Activated naive CD8-positive, alpha-beta T cell (primary cell): Measurements from ENCODE around the gene AHRR.
A peak's percentile ranks its signal among the peaks of the same experiment; 100 is the strongest.
"Not testable (repeated sequence)": the region's sequence is repeated elsewhere in the genome, so short reads cannot be mapped to it uniquely, and the experiment has no call there.

ENCODE experiments used
- H3K27ac Mint-ChIP-seq: one replicate; pipeline ENCODE4 v1.8.0; 2021; ENCODE audit warnings: mixed read lengths
- H3K27me3 Mint-ChIP-seq: one replicate; pipeline ENCODE4 v1.8.0; 2021; ENCODE audit warnings: mixed read lengths
- H3K36me3 Mint-ChIP-seq: one replicate; pipeline ENCODE4 v1.8.0; 2021; ENCODE audit warnings: mixed read lengths
- H3K4me1 Mint-ChIP-seq: one replicate; pipeline ENCODE4 v1.8.0; 2021; ENCODE audit warnings: low read depth, mixed read lengths
- H3K4me3 Mint-ChIP-seq: one replicate; pipeline ENCODE4 v1.8.0; 2021; ENCODE audit warnings: mild to moderate bottlenecking, mixed read lengths
- H3K9me3 Mint-ChIP-seq: one replicate; pipeline ENCODE4 v1.8.0; 2021; ENCODE audit warnings: low read depth, mixed read lengths

Gene AHRR

DNA sequence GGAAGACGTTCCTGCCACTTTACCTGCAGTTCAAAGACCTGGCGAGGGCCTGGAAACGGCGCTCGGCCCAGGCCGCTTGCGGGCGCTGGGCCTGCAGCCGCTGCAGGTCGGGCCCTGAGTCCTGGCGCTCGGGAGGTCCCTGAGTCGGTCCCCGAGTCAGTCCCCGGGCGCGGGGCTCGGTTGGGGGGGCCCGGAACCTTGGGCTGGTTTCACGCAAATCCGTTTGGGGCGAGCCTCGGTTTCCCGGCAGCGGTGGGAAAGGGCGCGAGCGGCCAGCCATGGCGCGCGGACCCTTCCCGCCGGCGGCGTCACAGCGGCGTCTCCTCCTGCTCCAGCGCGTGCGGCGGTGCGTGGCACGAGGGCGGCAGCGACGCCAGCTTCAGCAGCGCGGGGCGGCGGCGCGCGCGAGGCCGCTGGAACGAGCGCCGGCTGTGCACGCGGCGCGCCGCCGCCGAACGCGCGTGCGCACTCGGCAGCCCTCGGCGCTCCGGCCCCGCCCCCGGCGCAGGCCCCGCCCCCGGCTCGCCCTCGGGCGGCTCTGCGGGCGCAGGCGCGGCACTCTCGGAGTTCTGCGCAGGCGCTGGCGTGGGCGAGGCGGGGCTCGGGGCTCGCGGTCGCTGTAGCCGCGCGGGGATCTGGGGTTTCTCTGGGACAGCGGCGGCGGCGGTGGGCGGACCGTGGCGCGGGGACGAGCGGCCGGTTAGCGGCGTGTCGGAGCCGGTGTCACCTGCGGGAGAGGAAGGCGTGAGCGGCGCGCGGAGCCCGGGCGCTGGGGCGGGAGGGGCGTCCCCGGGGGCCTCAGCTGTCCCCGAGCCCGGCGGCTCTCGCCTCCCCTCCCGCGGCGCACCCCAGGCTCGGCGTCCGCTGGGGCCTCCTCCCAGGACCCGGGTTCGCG lies 151.4 kb downstream of the AHRR start:
- H3K36me3 Mint-ChIP-seq = peaks cover 7% of the 10 kb centered on the region
- peaks cover 3% of the 10 kb centered on the region for H3K27me3 Mint-ChIP-seq
- H3K4me3 Mint-ChIP-seq = peak overlapping the region; percentile 93
- H3K27ac Mint-ChIP-seq = peak overlapping the region; percentile 93
- H3K9me3 Mint-ChIP-seq = no peaks in the 10 kb centered on the region
- H3K4me1 Mint-ChIP-seq = peaks cover 23% of the 10 kb centered on the region

DNA sequence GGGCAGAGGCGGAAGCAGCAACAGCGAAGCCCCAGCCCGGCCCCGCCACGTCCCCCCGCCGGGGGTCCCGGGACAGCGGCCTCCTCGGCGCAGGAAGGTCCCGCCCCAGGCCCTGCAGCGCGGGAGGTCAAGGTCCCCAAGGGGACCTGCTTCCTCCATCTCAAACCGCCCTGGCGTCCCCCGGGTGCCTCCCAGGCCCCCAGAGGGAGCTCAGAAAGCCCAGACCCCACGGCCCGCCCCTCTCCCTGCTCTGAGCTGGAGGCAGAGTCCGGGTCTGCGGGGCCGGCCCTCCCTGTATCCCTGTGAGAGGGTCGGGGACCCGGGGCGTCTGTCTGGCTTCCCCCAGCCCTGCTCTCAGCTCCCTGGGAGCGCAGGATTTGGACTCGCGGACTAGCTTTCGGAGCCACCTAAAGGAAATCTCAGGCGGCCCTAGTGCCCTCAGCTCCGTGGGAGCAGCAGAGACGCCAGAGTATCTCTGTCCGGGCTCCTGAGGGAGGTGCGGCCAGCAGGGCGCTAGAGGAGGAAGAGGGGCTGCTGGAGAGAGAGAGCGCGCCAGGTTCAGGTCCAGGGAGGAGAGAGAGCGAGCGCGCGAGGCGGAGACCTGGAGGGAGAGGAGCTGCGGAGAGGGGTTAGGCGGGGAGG lies 152.2 kb downstream of the AHRR start:
- Mint-ChIP-seq H3K27ac (no peak overlapping the region), H3K27me3 (peaks cover 3% of the 10 kb centered on the region), H3K4me1 (peaks cover 23% of the 10 kb centered on the region), H3K36me3 (peaks cover 7% of the 10 kb centered on the region), H3K4me3 (peak overlapping the region; percentile 91), H3K9me3 (no peaks in the 10 kb centered on the region)

DNA sequence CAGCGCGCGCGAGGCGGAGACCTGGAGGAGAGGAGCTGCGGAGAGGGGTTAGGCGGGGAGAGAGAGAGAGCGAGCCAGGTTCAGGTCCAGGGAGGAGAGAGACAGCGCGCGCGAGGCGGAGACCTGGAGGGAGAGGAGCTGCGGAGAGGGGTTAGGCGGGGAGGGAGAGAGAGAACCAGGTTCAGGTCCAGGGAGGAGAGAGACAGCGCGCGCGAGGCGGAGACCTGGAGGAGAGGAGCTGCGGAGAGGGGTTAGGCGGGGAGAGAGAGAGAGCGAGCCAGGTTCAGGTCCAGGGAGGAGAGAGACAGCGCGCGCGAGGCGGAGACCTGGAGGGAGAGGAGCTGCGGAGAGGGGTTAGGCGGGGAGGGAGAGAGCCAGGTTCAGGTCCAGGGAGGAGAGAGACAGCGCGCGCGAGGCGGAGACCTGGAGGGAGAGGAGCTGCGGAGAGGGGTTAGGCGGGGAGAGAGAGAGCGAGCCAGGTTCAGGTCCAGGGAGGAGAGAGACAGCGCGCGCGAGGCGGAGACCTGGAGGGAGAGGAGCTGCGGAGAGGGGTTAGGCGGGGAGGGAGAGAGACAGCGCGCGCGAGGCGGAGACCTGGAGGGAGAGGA lies 152.8 kb downstream of the AHRR start:
- not testable (repeated sequence) for H3K27ac Mint-ChIP-seq, H3K36me3 Mint-ChIP-seq, H3K27me3 Mint-ChIP-seq, H3K9me3 Mint-ChIP-seq
- peaks cover 23% of the 10 kb centered on the region for H3K4me1 Mint-ChIP-seq
- H3K4me3 Mint-ChIP-seq = peak overlapping the region; percentile 77

DNA sequence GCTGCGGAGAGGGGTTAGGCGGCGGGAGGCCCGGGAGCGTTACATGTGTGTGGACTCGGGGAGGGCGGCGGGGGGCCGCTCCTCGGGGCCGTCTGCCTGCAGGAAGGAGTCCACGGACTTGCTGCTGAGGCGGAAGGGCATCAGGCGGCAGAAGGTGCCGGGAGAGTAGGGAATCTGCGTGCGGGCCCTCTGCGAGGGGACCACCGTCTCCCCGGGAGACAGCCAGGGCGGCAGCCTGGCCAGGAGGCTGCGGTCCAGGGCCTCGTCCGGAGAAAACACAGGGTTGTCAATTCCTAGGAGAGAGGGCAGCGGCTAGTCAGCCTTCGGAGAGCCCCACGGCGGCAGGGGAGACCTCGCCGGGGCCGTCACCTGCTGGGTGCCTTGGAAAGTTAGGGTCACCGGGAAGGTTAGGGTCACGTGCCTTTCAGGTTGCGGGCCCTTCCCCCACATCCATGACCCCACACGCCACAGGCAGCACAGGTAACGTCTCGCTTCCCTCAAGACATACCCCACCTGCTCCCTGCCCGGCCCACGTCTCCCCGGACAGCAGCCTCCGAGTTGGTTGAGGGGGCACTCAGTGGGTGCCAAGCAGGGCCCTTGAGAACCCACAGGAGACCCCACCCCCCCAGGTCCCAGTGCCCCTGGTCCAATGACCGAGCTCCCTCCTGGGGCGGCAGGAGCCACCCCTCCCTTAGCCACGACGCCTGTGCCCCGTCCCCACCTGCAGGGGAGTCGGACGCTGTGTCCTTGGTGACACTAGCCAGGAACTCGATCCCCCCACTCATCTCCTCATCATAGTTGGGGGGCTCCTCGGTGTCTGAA lies 153.5 kb downstream of the AHRR start:
- H3K36me3 Mint-ChIP-seq = peaks cover 7% of the 10 kb centered on the region
- H3K27ac Mint-ChIP-seq = no peak overlapping the region
- H3K9me3 Mint-ChIP-seq = no peaks in the 10 kb centered on the region
- H3K4me1 Mint-ChIP-seq = peaks cover 19% of the 10 kb centered on the region
- peaks cover 3% of the 10 kb centered on the region for H3K27me3 Mint-ChIP-seq
- H3K4me3 Mint-ChIP-seq = peak overlapping the region; percentile 77

DNA sequence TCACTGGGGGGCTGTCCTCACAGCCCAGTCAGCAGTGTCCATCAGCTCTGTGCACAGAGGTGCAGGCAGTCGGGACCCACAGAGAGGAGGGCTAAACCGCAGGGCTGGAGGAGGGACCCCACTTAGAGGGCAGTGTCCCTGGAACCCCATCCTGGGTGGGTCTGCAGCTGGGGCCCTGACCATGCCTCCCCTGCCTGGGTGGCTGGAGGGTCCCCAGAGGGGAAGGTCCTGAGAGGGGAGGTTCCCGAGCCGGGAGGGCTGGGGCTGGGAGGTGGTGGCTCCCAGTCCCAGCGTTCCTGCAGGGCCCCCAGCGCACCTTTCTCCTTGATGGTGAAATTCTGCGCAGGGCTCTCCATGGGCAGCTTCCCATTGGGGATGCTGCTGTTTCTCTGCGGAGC lies 154.2 kb downstream of the AHRR start:
- Mint-ChIP-seq H3K27ac (no peak overlapping the region), H3K9me3 (no peaks in the 10 kb centered on the region), H3K4me3 (peak overlapping the region; percentile 54), H3K4me1 (peaks cover 14% of the 10 kb centered on the region), H3K36me3 (peaks cover 5% of the 10 kb centered on the region), H3K27me3 (peaks cover 3% of the 10 kb centered on the region)

DNA sequence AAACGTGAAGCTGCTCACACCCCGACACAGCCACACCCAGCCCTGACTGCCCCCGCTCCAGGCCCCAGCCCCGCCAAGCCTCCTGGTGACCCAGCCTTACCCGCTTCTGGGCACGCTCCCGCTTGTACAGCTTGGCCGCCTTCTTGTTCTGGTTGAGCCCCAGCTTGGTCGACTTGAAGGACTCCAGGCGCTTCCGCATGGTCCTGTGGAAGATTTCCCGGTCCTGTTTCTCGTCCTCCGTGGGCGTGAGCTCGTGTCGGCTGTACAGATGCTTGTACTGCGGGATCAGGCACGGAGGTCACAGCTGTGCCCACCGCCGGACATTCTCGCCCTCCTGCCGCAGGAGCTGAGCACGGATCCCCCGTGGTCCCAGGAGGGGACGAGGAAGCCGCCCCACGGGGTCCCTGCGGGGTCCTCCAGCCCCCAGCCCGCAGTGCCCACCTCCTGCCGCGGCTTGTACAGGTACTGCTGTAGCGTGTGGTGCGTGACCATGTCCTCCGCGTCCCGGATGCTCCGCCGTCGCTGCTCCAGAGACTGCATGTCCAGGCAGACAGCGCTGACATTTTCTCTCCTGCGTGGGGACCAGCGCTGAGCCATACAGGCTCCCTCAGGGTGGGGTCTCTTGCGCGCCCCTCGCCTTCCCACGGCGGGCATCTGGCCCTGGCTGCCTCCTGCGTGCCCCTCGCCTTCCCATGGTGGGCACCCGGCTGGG lies 154.7 kb downstream of the AHRR start:
- Mint-ChIP-seq H3K4me3 (peak overlapping the region; percentile 30), H3K9me3 (no peaks in the 10 kb centered on the region), H3K4me1 (peaks cover 9% of the 10 kb centered on the region), H3K27me3 (peaks cover 3% of the 10 kb centered on the region), H3K27ac (no peak overlapping the region), H3K36me3 (peaks cover 5% of the 10 kb centered on the region)

DNA sequence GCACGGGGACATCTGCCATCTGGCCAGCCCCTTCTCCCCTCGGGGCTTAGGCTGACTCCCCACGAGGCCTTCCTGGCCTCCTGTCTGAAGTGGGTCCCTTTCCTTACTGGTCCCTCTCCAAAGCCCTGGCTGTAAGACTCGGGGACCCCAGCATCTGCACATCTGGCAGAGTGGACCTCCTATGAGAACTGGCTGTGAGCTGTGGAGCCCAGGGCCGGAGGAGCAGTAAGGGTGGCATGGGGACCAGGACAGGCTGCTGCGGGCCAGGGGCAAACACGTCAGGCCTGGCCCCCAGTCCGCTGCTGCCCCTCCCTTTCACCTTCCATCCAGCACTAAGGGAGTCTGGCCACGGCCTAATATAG lies 155.3 kb downstream of the AHRR start:
- no peak overlapping the region for H3K4me3 Mint-ChIP-seq
- peaks cover 1% of the 10 kb centered on the region for H3K36me3 Mint-ChIP-seq
- no peak overlapping the region for H3K27ac Mint-ChIP-seq
- peaks cover 3% of the 10 kb centered on the region for H3K27me3 Mint-ChIP-seq
- H3K4me1 Mint-ChIP-seq = peaks cover 4% of the 10 kb centered on the region
- H3K9me3 Mint-ChIP-seq = no peaks in the 10 kb centered on the region

DNA sequence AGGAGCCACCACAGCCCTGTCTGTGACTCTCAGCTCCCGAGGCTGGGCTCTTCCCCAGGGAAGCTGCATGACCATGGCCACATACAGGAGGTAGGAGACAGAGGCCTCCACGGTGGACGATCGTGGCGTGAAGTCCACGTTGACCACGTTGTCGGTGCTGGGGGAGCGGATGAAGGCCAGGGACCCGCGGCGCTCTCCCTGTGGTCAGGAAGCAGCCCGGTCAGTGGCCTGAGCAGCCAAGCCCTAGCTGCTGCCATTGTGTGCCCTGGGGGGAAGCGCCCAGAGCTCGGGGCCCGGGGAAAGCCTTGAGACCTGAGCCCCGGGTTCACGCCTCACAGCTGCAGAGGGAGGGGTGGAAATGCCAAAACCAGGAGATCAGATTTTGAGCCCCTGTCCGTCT lies 155.7 kb downstream of the AHRR start:
- Mint-ChIP-seq H3K4me3 (no peak overlapping the region), H3K4me1 (peaks cover 2% of the 10 kb centered on the region), H3K9me3 (no peaks in the 10 kb centered on the region), H3K27ac (no peak overlapping the region), H3K36me3 (no peaks in the 10 kb centered on the region), H3K27me3 (peaks cover 3% of the 10 kb centered on the region)

DNA sequence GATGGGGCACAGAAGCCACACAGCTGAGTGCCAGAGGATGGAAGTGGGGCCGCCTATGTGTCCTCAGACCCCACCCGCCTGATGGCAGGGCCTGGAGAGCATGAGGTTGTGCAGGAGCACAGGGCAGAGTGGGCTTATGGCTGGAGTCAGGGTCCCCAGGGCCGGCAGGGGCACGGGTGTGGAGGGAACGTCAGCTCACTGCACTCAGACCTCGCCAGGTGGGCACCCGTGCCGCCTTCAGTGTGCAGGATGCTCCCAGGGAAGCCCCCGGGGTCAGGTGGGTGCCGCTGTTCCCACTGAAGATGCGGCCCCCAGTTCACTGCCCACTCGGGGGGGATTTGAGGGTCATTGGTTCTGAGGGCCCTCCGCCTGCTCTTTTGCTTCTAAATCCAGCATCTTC lies 156.4 kb downstream of the AHRR start:
- Mint-ChIP-seq H3K9me3 (no peaks in the 10 kb centered on the region), H3K4me1 (peaks cover 2% of the 10 kb centered on the region), H3K4me3 (no peak overlapping the region), H3K36me3 (no peaks in the 10 kb centered on the region), H3K27ac (no peak overlapping the region), H3K27me3 (peaks cover 3% of the 10 kb centered on the region)

DNA sequence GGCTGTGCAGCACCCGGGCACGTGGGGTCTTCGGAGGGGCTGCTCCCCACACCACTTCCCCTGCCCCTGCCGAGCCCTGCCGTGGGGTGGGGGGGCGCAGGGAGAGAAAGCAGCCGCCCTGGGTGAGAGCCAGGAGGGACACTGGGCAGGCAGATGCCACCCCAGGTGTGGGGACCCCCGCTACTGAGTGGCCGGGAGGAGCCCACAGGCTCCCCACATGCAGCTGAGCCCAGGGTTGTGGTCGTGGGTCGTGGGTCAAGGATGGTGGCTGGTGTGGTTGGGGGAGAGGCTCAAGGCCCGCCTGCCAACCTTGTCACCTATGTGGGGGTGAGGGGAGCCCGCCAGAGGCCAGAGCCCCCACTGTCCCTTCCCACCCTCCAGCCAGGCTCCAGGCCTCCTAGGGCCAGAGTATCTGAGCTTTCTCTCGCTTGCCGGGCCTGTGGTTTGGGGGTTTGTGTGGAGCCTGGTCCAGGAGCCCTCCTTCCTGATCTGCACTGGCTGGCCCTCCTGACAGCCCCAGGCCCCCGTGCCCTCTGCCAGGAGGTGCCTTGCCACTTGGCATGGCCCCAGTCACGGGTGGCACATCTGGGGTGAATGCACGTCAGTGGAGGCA lies 157.0 kb downstream of the AHRR start:
- H3K9me3 Mint-ChIP-seq = no peaks in the 10 kb centered on the region
- H3K4me3 Mint-ChIP-seq = no peak overlapping the region
- H3K4me1 Mint-ChIP-seq = peaks cover 2% of the 10 kb centered on the region
- no peak overlapping the region for H3K27ac Mint-ChIP-seq
- no peaks in the 10 kb centered on the region for H3K36me3 Mint-ChIP-seq
- H3K27me3 Mint-ChIP-seq = peaks cover 3% of the 10 kb centered on the region

DNA sequence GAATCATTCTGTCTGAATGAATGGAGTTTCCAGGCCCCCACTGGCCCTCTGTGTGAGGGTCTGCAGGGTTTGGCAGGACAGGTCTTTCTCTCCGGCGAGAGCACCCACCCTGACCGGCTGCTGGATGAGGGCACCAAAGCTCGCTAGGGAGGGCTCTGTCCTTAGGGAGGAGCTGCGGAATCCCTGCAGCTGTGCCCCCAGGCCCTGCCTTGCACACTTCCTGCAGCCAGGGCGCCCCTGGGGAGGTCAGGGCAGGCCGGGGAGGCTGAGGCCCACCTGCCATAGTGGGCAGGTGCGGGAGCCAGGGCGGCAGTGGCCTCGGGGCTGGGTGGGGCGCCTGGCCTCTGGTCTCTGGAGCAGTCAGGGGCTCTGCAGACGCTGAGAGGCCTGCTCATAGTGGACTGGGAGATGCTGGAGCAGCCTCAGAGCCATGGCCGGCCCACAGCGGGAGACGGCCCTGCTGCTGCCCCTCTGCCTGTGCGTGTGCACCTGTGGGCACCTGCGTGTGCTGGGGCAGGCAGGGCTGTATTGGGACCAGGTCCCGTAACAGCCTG lies 157.5 kb downstream of the AHRR start:
- H3K27ac Mint-ChIP-seq = no peak overlapping the region
- no peaks in the 10 kb centered on the region for H3K9me3 Mint-ChIP-seq
- H3K36me3 Mint-ChIP-seq = no peaks in the 10 kb centered on the region
- no peaks in the 10 kb centered on the region for H3K4me1 Mint-ChIP-seq
- H3K4me3 Mint-ChIP-seq = no peak overlapping the region
- H3K27me3 Mint-ChIP-seq = peaks cover 3% of the 10 kb centered on the region

DNA sequence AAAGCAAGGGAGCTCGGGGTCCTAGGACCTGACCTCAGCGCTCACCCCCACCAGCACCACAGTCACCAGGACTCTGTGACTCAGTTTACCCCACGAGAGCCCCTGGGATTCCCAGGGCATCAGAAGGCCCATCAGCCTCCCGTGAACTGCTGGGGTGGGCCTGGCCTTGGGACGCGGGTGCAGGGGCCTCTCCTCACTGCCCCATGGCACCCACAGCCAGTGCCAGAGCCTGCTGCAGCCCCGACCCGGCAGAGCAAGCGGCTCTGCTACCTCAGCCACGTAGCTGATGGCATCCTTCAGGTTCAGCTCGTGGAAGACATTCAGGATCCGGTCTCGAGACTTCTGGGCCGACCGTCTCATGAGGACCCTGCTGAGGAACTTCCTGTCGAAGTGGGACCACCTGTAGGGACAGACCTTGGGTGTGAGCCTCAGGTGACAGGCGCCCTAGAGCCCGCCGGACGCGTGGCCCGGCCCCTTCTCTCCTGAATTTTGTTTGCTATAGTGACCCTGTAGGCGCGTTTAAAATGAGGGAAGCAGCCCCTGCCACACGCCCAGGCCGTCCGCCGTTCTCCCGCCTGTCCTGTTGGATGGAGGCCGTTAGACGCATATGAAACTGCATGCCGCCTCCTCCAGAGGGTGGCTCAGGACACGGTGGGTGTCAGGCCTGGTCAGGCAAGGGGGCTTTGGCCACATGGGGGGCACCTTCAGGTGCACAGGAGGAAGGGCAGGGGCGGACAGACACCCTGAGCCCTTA lies 158.2 kb downstream of the AHRR start:
- H3K27ac Mint-ChIP-seq = no peak overlapping the region
- H3K27me3 Mint-ChIP-seq = peaks cover 3% of the 10 kb centered on the region
- no peaks in the 10 kb centered on the region for H3K9me3 Mint-ChIP-seq
- no peaks in the 10 kb centered on the region for H3K36me3 Mint-ChIP-seq
- H3K4me3 Mint-ChIP-seq = no peak overlapping the region
- no peaks in the 10 kb centered on the region for H3K4me1 Mint-ChIP-seq

DNA sequence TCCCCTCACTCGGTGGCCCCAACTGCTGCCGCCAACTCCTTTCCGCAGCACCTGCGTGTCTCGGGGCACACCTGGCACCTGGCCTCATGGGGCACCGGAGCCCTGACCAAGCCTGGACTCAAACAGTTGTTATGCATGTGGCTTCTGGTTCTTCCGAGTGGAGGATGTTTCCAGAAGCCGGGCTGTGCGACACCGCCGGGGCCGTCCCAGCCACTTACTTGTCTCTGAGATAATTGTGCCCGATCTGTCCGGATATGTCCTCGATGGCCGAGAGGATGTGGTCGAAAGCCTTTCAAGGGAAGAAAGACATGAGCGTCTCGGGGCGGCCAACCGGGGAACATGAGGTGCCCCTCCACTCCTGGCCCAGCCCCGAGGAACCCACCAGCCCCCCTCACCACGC lies 159.8 kb downstream of the AHRR start:
- no peak overlapping the region for H3K4me3 Mint-ChIP-seq
- no peaks in the 10 kb centered on the region for H3K36me3 Mint-ChIP-seq
- H3K9me3 Mint-ChIP-seq = no peaks in the 10 kb centered on the region
- H3K4me1 Mint-ChIP-seq = peaks cover 3% of the 10 kb centered on the region
- peaks cover 3% of the 10 kb centered on the region for H3K27me3 Mint-ChIP-seq
- no peak overlapping the region for H3K27ac Mint-ChIP-seq
